ENCODE results near the gene SLC7A5.

SLC7A5 gene

GRCh38 chr16:87829988-87830672 is 39.2 kb downstream of the SLC7A5 start:
- H3K9me3 ChIP-seq (replicated peaks; ENCODE audit: insufficient read depth, low read length) = no peaks in the 10 kb centered on the region
- TF ChIP-seq EZH2 (optimal IDR thresholded peaks at IDR 0.05; ENCODE audit: low read depth, low read length) = no peak
- TF ChIP-seq CTCF (IDR thresholded peaks at IDR 0.05; ENCODE audit: low read length) = no peak
- H3K36me3 ChIP-seq (replicated peaks; ENCODE audit: insufficient read depth, low read length) = no peaks in the 10 kb centered on the region
- no peaks in the 10 kb centered on the region for H4K20me1 ChIP-seq (ENCODE audit: insufficient read depth, low read length)
- H3K79me2 ChIP-seq (ENCODE audit: low read length) = no peaks in the 10 kb centered on the region
- no peaks in the 10 kb centered on the region for H3K9me2 ChIP-seq (replicated peaks; ENCODE audit: insufficient read depth, low read length)
- no peak overlapping the region for H2AFZ ChIP-seq (ENCODE audit: low read length)
- H3K27me3 ChIP-seq (replicated peaks; ENCODE audit: insufficient read depth, low read length) = no peaks in the 10 kb centered on the region
- H3K27ac ChIP-seq (ENCODE audit: low read length) = no peak overlapping the region
- H3K4me2 ChIP-seq (ENCODE audit: low read depth, low read length) = no peak overlapping the region
- 0 out of 2 replicates have a peak, but pooled peaks cover 2% of the 10 kb centered on the region for H3F3A ChIP-seq (ENCODE audit: insufficient read depth, low read length)
- H3K4me1 ChIP-seq (ENCODE audit: low read length) = no peaks in the 10 kb centered on the region
- no peak overlapping the region for H3K4me3 ChIP-seq (ENCODE audit: low read length)
- H3K9ac ChIP-seq (ENCODE audit: low read length) = no peak overlapping the region
- DNase-seq = no peak

GRCh38 chr16:87829622-87829980 is 39.7 kb downstream of the SLC7A5 start:
- no peaks in the 10 kb centered on the region for H3K36me3 ChIP-seq (replicated peaks; ENCODE audit: insufficient read depth, low read length)
- no peaks in the 10 kb centered on the region for H3K9me3 ChIP-seq (replicated peaks; ENCODE audit: insufficient read depth, low read length)
- no peaks in the 10 kb centered on the region for H4K20me1 ChIP-seq (ENCODE audit: insufficient read depth, low read length)
- H3K4me2 ChIP-seq (ENCODE audit: low read depth, low read length) = no peak overlapping the region
- TF ChIP-seq CTCF (IDR thresholded peaks at IDR 0.05; ENCODE audit: low read length) (no peak), EZH2 (optimal IDR thresholded peaks at IDR 0.05; ENCODE audit: low read depth, low read length) (no peak), EZH2phosphoT487 (IDR thresholded peaks at IDR 0.05; ENCODE audit: low read length) (no peak)
- no peak overlapping the region for H3K27ac ChIP-seq (ENCODE audit: low read length)
- no peak overlapping the region for H2AFZ ChIP-seq (ENCODE audit: low read length)
- H3K4me3 ChIP-seq (ENCODE audit: low read length) = no peak overlapping the region
- DNase-seq = no peak
- H3K79me2 ChIP-seq (ENCODE audit: low read length) = no peaks in the 10 kb centered on the region
- no peaks in the 10 kb centered on the region for H3K4me1 ChIP-seq (ENCODE audit: low read length)
- 0 out of 2 replicates have a peak, but pooled peaks cover 2% of the 10 kb centered on the region for H3F3A ChIP-seq (ENCODE audit: insufficient read depth, low read length)
- no peak overlapping the region for H3K9ac ChIP-seq (ENCODE audit: low read length)
- H3K9me2 ChIP-seq (replicated peaks; ENCODE audit: insufficient read depth, low read length) = no peaks in the 10 kb centered on the region
- H3K27me3 ChIP-seq (replicated peaks; ENCODE audit: insufficient read depth, low read length) = no peaks in the 10 kb centered on the region

- H3F3A ChIP-seq (ENCODE audit: insufficient read depth, low read length) = 0 out of 2 replicates have a peak, but pooled peaks cover 2% of the 10 kb centered on the region
- DNase-seq = no peak
- no peaks in the 10 kb centered on the region for H3K4me1 ChIP-seq (ENCODE audit: low read length)
- H3K36me3 ChIP-seq (replicated peaks; ENCODE audit: insufficient read depth, low read length) = no peaks in the 10 kb centered on the region
- H2AFZ ChIP-seq (ENCODE audit: low read length) = no peak overlapping the region
- H4K20me1 ChIP-seq (ENCODE audit: insufficient read depth, low read length) = no peaks in the 10 kb centered on the region
- H3K79me2 ChIP-seq (ENCODE audit: low read length) = no peaks in the 10 kb centered on the region
- no peaks in the 10 kb centered on the region for H3K9me2 ChIP-seq (replicated peaks; ENCODE audit: insufficient read depth, low read length)
- no peaks in the 10 kb centered on the region for H3K9me3 ChIP-seq (replicated peaks; ENCODE audit: insufficient read depth, low read length)
- H3K27ac ChIP-seq (ENCODE audit: low read length) = no peak overlapping the region
- TF ChIP-seq EZH2 (optimal IDR thresholded peaks at IDR 0.05; ENCODE audit: low read depth, low read length) = no peak
- TF ChIP-seq CTCF (IDR thresholded peaks at IDR 0.05; ENCODE audit: low read length) = no peak
- TF ChIP-seq EZH2phosphoT487 (IDR thresholded peaks at IDR 0.05; ENCODE audit: low read length) = no peak
- H3K27me3 ChIP-seq (replicated peaks; ENCODE audit: insufficient read depth, low read length) = no peaks in the 10 kb centered on the region
- H3K4me3 ChIP-seq (ENCODE audit: low read length) = no peak overlapping the region
- H3K4me2 ChIP-seq (ENCODE audit: low read depth, low read length) = no peak overlapping the region
- H3K9ac ChIP-seq (ENCODE audit: low read length) = no peak overlapping the region
Measured at GRCh38 chr16:87828907-87829621, 40.2 kb downstream of the SLC7A5 start.

All from MM.1S (cell line).